Cerebellar nuclear complex (tissue), 1 donor: ENCODE data around the gene RIPK4.
A peak's percentile ranks its signal among the peaks of the same experiment; 100 is the strongest.

Source experiments
- DNase-seq, 2 experiments: peaks; one replicate each; lab custom pipeline; 2025; lab: John Stamatoyannopoulos, UW

The RIPK4 gene

DNA sequence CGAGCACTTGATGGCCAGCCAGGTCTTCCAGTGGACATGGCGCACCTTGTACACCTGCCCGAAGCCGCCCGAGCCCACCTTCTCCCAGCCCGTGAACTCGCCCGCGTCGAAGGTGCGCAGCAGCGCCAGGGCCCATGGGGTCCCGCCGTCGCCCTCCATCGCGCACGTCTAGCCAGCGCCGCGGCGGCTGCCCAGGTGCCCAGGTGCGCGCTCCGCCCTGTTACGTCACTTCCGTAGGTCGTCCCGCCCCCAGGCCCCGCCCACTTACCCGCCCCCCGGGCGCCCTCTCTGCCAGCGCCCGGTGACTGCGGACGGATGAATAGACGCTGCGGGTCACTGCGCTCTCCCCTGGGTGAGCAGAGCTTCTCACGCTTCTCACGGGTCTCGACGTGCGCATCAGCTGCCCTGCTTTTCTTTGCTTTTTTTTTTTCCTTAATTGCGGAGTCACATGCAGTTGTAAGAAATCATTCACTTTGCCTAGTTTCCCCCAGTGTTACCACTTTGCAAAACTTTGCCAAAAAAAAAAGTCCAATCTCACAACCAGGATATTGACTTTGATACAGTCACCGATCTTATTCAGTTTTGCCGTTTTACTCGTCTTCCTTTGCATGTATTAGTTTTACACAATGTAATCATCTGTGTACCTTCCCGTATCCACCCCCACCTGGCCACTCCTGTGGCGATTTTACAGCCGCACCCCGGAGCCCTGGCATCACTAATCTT, at the start of gene RIPK4:
Gene RIPK4, minus strand, starts transcription at position 170 of the 723 bp plus-strand sequence. Its CDS starts 11 bp downstream, at position 159.
- no peak for DNase-seq

DNA sequence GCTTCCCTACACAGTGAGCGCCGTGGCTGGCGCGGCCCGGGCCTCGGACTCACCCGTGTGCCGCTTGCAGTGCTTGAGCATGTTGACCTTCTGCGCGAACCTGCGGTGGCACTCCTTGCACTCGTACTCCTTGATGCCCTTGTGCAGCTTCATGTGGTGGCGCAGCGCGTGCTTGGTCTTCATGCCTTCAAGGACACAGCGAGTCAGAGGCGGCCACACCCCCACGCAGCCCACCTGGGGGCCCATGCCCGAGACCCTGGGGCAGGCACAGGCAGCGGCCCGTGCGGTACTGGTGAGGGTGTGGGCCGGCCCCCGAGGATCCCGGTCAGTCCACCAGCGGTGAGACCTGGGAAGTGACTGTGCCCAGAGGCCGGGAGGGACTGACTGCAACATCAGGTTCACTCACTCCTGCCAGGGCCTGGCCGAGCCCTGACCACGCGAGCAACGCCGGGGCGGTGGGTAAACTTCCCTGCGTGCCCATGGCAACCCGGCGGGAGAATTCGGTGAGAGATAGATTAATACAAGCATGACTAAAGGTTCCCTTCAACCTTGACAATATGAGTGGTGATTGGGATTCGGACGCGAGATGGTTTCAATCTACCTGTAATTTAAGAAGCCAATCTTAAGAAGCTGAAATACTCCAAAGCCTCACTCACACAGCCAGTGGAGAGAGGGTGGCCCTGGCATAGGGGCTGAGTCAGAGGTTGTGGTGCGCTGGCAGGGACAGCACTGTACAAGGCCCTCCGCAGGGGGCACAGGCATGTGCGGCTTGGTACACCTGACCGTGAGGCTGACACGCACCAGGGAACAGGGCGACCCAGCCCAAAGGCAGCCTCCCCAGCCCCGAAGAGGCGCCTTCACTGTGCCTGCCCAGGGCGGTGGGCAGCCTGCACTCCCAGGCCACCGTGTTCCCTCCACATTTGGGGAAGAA, 49.1 kb upstream of the RIPK4 start:
- DNase-seq, result no peak

- DNase-seq, result no peak
These were observed 46.4 kb upstream of the RIPK4 start for GRCh38 chr21:41813226-41813625.

GRCh38 chr21:41812679-41813078, 45.8 kb upstream of the RIPK4 start:
- DNase-seq, result no peak

DNA sequence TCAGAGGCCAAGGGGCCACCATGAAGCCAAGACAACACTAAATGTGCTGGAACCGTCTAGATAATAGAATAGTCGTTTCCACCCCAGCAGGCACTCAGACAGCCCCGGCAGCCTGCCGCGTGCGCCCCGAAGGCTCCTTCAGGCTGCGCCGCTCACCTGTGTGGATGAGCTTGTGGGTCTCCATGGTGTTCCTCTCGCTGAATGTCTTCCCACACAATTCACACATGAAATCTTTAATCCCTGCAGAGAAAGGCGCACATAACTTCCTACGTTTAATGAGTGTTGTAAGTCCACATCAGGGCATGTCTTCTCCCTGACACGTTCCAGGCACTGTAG, 43.7 kb upstream of the RIPK4 start:
- no peak for DNase-seq

- no peak for DNase-seq
These were observed 43.2 kb upstream of the RIPK4 start for GRCh38 chr21:41809891-41810596.

DNA sequence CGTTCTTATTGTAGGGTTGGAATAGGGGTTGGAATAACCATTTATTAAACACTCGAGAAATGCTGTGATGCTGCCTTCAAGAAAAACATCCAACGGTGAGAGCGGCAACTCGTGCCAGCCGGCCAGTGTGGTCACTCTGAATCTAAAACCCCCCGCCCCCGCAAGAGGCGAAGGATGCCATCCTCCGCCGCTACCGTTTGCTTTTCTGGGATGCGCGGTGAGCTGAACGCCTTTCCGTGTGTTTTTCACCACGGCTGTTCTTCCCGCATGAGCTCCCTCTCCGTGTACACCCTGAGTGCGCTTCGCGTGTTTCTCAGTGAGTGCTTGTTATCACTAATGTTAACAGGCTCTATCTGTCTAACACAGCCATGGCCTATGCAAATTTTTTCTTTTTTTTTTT, 42.0 kb upstream of the RIPK4 start:
- DNase-seq, result no peak

- no peak for DNase-seq
These were observed 41.2 kb upstream of the RIPK4 start for GRCh38 chr21:41808094-41808493.

- DNase-seq, result no peak
These were observed 39.9 kb upstream of the RIPK4 start for GRCh38 chr21:41806773-41807172.

DNA sequence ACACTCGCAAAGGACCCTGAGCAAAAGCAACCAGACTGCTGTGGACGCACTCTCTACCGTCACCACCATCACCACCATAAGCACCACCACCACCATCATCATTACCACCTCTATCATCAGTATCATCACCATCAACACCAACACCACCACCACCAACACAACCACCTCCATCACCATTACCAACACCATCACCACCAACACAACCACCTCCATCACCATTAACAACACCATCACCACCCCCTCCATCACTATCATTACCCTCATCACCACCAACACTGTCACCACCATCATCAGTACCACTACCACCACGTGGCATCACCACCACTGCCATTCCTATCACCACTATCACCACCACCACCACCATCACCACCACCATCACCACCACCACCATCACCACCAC, 38.8 kb upstream of the RIPK4 start:
- no peak for DNase-seq

- DNase-seq, result no peak
These were observed 38.2 kb upstream of the RIPK4 start for GRCh38 chr21:41805038-41805437.

DNA sequence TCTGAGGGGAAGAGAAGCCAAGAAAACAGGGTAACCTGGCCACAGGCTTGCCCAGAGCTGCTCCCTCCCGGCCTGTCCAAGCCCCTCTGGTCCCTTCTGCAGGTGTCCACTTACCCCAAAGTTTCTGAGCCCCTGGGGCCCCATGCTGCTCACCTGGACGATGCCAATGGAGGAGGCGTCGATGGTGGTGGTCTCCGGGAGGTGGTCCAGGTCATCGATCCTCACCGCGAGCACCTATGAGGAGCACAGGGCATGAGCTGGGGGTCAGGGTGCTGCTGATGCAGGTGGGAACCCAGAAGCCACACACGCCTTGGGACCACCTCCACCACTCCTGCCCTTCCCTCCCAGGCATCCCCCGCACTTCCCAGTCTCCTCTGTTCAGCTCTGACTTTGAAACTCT, 37.5 kb upstream of the RIPK4 start:
- no peak for DNase-seq

- no peak for DNase-seq
These were observed 36.5 kb upstream of the RIPK4 start for GRCh38 chr21:41803316-41803715.

DNA sequence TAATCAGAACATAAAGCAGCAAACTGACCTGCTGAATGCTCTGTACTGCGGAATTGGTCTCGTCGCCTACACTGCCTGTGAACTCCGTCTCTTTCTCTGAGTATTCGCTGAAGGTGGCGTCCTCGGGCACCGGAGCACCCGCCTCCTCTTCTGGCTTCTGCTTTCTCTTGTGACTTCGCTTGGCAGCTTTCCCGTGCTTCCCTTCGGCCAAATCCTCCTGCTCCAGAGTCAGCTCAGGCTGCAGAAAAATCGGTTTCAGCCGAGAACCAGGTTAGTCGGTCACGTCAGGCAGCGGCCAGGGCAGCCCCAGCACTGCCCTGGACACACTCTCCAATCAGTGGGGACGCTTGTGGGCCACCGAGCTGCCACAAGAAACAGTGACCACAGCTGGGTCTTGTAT, 35.8 kb upstream of the RIPK4 start:
- DNase-seq, result peak in 1 of 2 experiments; percentile 1

- DNase-seq, result no peak
These were observed 35.3 kb upstream of the RIPK4 start for GRCh38 chr21:41802198-41802584.

DNA sequence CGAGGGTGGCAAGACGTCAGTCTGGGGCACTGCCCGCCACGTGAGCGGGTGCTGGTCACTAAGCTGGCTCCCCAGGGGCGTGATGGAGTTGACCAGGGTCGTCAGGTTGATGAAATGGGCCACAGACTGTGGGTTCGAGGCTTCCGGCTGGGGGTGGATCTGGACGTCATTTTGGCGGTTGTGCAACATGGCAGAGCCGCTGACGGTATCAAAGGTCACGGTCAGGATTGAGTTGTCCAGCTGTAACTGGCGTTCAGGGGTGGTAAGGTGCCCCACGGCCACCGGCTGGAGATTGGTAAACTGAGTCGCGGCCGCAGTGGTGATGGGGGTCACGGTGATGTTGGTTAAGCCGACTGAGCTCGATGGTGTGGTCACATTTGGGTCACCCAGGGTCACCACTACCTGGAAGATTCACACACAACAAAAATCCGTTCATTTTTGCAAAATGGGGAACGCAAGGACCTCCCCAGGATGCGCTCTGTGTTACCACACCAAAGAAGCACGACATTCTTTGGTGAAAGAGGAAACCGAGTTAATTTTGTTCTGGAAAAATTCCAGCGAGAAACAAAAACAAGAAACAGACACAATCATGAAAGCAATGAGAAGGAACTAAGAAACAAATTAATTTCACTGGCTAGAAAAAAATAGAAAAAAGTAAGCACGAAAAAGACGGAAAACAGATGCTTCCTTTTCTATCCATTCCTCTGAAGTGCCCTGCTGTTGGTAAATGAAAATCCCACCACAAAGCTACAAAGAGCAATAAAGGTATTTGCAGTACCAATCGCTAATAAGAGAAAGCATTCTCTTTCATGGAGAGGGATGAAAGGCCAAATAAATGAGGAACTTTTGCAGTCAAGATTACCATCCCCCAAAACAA, 34.7 kb upstream of the RIPK4 start:
- DNase-seq, result no peak

DNA sequence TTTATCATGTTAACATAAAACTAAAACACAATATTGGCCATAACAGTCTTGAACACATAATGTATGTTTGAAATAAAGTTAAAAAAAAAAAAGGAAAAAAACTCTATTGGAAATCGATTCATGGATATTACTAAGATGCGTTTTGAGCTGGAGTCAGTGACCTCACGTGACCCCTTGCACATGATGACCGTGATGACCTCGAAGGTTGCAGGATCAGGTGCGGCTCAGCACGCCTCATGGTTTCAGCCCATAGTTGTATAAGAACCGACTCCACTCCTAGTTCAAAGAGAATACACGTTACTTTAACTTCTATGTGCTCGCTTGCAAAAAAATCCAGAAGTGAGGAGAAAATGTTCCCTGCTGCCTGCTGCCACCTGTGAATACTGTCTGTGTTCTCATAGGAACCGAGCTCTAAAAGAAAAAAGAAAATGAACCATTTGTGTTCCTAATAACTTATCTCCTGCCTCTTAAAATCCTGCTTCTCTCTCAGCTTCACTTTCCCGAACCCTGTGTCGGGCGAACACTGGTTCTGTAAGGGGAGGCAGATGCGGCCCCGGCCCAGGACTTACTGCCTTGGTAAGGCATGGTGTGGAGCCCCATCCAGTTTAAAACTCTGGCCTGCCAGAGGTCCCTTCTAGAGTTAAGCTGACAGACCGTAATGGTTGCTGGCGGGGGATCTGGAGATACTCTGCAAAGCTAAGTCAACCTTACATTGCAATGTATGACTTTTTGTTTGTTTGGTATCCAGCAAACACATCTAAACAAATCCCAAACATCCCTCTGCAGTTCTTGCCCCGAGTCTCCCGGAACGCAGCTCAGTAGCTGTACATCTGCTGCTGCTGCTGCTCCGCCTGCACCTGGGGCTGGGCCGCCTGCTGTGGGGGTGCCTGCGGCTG, 33.8 kb upstream of the RIPK4 start:
- no peak for DNase-seq

DNA sequence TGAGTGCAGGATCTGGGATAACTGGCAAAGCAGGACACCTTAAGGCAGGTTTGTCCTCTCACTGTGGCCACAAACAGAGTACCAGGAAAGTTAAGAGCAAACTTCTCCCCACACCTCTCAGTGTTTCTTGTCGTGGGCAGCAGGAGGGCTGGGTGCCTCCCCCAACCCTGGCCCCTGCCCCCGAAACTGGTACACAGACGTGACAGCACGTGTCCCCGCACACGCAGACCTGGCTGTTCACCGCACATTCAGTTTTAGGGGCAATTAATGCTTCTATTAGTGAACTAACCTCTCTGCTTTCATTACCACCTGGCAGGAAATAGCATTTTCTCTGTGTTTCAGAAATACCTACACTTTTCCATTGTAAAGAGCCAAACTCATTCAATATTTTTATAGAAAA, 32.9 kb upstream of the RIPK4 start:
- no peak for DNase-seq

GRCh38 chr21:41798326-41798725, 31.5 kb upstream of the RIPK4 start:
- DNase-seq, result no peak

- no peak for DNase-seq
These were observed 29.7 kb upstream of the RIPK4 start for GRCh38 chr21:41796476-41797080.
